GM18511 (cell line): ENCODE data around the gene MET.
"Not testable (repeated sequence)": the region's sequence is repeated elsewhere in the genome, so short reads cannot be mapped to it uniquely, and the experiment has no call there.

ENCODE experiments used
- ATAC-seq: cut with Tn5 transposase; IDR thresholded peaks from one replicate; pipeline ENCODE4 v1.9.1; 2021; ENCODE audit warnings: mild to moderate bottlenecking, moderate library complexity; ENCODE audit not compliant: unreplicated experiment

Gene MET

DNA sequence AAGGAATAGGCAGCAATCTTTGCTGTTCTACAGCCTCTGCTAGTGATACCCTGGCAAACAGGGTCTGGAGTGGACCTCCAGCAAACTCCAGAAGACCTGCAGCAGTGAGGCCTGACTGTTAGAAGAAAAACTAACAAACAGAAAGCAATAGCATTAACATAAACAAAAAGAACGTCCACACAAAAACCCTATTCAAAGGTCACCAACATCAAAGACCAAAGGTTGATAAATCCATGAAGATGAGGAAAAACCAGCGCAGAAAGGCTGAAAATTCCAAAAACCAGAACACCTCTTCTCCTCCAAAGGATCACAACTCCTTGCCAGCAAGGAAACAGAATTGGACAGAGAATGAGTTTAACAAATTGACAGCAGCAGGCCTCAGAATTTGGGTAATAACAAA lies 71.8 kb downstream of the MET start:
- not testable (repeated sequence) for ATAC-seq

- not testable (repeated sequence) for ATAC-seq
Observed at GRCh38 chr7:116746388-116746787, 74.4 kb downstream of the MET start.

DNA sequence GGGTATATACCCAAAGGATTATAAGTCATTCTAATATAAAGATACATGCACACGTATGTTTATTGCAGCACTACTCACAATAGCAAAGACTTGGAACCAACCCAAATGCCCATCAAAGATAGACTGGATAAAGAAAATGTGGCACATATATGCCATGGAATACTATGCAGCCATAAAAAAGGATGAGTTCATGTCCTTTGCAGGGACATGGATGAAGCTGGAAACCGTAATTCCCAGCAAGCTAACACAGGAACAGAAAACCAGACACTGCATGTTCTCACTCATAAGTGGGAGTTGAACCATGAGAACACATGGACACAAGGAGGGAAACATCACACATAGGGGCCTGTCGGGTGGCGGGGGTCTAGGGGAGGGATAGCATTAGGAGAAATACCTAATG lies 79.1 kb downstream of the MET start:
- not testable (repeated sequence) for ATAC-seq

DNA sequence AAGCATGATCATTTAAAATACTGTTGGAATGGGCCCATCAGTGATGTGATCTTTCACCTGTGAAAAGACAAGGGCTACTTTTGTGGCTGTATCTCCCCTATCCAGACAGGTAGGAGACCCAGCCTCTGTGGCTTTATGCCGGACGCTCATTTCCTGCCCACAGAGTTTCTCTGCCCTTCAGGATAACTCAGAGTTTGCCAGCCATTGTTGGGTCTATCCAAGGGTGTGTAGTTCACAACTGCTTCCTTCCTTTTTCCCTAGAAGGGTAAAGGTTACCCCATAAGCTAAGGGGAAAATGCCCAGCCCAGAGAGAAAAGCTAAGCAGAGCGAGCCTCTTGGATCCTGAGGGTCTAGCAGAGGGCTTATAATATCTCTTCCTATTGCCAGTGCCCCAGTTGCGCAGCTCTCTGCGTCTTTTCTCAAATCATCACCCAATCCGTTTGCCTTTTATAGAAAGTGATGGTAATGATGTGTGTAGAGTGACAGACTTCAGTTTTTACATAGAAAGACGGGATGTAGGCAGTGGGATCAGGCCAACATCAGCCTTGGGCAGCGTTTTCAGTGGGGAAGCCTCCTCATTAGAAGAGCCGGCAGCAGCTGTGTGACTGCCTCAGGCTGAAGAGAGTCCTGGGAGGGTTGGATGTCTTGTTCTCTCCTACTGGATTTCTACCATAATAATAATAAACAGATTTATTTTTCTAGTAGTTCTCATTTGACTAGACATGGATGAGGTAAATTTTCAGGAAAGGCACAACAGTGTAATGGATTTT lies 80.5 kb downstream of the MET start:
- ATAC-seq, result no peak

DNA sequence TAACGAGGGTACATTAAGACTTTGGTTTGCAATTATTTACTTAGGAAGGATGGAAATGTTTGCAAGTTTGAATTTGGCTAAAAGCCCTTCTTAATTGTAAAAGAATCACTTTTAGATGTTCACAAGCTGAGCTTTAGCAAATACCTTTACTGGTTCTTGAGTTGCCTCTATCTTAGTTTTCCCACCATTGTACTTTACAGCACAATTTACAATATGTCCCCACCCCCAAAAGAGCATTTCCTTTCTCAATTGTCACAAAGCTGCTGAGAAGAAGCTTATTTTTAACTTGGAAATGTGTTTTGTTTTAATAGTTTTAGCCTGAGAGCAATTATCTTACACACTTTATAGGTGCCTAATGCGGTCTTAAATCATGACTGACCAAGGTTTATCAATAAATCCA lies 81.1 kb downstream of the MET start:
- ATAC-seq, result no peak

DNA sequence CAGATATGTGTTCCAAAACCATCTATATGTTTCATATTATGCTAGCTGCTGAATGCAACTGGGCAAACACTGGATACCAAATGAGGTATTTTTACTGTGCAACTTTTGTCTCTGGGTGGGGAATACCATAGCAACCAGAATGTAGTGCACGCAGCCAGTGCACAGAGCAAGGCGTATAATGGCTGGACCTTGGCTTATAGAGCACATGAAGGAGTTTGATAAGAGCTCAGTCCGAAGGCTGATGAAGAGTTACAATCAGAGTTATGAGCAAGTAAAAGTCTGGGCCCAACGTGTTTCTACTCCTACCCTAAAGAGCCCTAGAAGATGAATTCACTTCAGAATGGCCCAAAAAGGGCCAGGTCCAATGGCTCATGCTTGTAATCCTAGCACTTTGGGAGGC lies 82.2 kb downstream of the MET start:
- ATAC-seq, result no peak

DNA sequence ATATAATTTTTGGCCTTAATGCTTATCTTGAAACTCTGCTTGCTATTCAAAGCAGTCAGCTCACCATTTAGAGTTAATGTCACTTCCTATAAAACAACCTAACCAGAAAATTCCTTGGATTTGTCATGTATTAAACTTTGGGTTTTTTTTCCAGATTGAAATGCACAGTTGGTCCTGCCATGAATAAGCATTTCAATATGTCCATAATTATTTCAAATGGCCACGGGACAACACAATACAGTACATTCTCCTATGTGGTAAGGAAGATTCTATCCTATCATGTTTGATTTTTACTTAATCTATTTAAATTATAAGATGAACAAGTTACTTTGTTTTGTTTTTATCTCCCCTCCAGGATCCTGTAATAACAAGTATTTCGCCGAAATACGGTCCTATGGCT lies 85.3 kb downstream of the MET start:
- no peak for ATAC-seq

GRCh38 chr7:116759642-116760041 lies 87.6 kb downstream of the MET start:
- not testable (repeated sequence) for ATAC-seq

GRCh38 chr7:116762971-116763370 lies 91.0 kb downstream of the MET start:
- ATAC-seq, result no peak

DNA sequence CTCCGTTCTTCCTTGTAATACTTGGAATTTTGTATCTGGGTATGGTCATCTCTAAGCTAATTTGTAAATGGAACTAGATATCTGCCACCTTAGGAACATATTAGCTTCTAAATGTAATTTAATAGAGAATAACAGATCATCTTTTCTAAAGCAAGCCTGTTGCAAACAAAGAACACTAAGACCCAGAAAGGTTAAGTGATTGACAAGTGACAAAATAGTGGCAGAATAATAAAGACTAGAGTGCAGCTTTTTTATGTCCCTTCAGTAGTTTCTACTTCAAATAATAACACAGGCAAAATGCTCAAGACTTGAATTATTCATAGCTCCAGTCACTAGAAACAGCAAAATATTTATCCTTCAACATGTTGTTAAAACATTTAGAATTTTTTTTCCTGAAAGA lies 91.7 kb downstream of the MET start:
- no peak for ATAC-seq

DNA sequence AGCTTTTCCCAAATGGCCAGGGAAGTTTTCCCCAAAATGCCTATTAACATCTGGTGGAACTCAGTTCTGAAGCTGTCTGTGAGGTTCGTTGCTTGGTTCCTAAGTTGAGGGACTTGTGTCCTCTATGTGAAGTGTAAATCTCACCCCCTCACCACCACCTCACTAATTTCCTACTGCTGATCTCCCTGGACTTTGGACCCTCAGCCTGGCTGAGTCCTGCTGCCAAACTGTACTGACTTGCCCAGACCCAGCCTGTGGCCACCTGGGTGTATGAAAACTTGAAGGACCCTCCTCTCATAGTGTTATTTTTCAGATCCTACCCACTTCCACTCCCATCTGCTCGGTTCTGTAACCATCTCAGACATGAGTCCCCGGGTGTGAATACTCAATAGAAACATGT lies 94.9 kb downstream of the MET start:
- ATAC-seq, result no peak

GRCh38 chr7:116769546-116769945 lies 97.5 kb downstream of the MET start:
- no peak for ATAC-seq

DNA sequence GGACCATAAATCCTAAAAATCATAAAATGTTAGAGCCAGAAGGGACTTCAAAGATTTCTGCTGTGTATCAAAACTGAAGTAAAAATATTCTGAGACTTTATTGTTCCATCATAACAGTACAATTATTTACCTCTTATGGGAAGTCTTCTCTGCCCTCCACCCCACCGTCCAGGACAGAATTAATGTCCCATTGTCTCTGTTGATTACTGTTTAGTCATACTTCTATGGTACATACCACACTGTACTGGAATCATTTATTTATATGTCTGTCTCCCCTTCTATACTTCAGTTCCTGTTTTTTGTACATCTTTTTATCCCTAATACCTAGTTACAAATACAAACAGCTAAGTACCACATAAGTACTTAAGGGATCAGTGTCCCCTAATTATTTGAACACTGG lies 98.9 kb downstream of the MET start:
- ATAC-seq, result no peak

DNA sequence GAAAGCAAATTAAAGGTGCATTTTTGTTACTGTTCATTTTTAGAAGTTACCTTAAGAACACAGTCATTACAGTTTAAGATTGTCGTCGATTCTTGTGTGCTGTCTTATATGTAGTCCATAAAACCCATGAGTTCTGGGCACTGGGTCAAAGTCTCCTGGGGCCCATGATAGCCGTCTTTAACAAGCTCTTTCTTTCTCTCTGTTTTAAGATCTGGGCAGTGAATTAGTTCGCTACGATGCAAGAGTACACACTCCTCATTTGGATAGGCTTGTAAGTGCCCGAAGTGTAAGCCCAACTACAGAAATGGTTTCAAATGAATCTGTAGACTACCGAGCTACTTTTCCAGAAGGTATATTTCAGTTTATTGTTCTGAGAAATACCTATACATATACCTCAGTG lies 99.6 kb downstream of the MET start:
- no peak for ATAC-seq

- no peak for ATAC-seq
Observed at GRCh38 chr7:116772423-116772863, 100.4 kb downstream of the MET start.

DNA sequence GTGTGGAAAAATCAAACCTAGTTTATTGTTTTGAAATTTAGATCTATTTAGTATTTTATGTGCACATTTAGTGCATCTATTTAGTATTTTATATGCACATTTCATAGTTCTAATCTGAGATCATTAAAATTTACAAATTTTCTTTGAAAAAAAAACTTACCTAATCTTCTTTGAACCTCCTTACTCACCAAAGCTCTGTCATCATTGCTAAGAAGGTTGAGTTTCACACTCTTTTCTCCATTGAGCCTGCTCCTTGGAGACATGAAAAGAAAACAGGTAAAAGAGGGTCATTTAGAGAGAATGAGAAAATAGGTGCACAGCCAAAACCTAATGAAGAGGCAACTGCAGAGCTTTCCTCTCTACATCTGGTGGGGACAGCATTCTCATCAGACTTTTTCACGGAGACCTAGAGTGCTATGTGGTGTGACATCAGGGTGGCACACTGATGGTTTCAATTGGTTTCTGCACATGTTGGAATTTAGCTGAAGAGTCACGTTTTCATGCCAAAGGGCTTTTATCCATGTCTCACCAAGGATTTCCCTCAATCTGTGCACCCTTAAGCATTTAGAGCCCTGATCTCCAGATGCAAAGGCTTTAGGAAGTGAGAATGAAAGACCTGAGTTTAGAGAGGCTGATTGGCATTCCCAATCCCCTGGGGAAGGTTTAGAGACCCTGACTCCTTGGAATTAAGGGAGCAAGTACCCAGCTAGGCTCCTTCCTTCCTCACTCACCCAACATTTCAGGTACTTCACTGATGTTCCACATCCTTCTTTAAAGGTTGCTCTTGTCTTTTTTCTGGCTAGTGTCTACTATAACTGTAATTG lies 101.1 kb downstream of the MET start:
- no peak for ATAC-seq

GRCh38 chr7:116776046-116776445 lies 104.0 kb downstream of the MET start:
- ATAC-seq, result no peak

DNA sequence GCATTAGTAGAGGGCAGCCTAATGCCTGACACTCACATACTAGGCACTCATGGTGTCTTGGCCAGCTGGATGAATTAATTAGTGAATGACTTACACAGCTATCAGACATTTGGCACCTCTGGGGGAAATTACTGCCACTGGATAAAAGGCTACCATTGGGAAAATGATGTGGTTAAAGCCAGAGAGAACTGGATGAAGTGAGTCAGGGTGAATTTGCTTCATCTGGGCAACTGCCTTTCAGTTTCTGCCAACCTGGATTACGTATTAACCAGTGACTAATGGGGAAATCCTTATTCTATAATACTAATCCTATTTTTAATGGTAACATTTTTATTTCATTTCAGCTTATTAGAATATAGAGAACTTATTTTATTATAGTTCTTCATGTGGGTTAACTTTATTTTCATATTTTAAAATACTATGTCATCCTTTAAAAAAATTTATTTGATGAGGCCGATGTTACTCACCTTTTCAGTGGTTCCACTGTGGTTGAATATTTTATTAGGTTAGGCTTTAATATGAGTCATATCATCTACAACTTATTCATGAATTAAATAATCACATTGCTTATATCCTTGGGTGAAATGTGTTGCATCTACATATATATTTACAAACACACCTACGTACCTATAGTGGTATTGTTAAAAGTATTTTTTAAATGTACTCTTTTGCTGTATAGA lies 104.8 kb downstream of the MET start:
- peak; percentile 75 for ATAC-seq

GRCh38 chr7:116777651-116778281 lies 105.8 kb downstream of the MET start:
- no peak for ATAC-seq

DNA sequence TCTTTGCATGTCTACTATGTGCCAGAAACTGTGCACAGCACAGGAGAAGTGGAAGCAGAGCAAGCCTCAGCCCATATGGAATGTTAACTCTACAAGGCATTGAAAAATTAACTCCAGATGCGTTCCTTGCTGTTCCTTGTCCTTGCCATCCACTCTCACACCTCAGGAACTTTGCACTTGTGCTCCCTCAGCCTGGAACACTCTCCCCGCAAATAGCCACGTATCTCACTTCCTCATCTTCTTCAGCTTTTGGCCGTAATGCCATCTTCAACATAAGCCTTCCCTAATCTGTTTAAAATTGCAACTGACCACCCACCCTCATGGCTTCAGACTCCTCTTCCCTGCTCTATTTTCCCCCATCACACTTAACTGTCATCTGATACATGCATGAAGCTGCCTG lies 107.2 kb downstream of the MET start:
- no peak for ATAC-seq

- ATAC-seq, result no peak
Observed at GRCh38 chr7:116779931-116780330, 107.9 kb downstream of the MET start.
